Measurements from ENCODE around the gene FLT3LG.

FLT3LG gene

GRCh38 chr19:49435670-49436069 is 38.3 kb upstream of the FLT3LG start:
- TF ChIP-seq ZFX (IDR thresholded peaks at IDR 0.05; ENCODE audit: borderline replicate concordance): no peak
- TF ChIP-seq, protein P1, sequence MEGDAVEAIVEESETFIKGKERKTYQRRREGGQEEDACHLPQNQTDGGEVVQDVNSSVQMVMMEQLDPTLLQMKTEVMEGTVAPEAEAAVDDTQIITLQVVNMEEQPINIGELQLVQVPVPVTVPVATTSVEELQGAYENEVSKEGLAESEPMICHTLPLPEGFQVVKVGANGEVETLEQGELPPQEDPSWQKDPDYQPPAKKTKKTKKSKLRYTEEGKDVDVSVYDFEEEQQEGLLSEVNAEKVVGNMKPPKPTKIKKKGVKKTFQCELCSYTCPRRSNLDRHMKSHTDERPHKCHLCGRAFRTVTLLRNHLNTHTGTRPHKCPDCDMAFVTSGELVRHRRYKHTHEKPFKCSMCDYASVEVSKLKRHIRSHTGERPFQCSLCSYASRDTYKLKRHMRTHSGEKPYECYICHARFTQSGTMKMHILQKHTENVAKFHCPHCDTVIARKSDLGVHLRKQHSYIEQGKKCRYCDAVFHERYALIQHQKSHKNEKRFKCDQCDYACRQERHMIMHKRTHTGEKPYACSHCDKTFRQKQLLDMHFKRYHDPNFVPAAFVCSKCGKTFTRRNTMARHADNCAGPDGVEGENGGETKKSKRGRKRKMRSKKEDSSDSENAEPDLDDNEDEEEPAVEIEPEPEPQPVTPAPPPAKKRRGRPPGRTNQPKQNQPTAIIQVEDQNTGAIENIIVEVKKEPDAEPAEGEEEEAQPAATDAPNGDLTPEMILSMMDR (IDR thresholded peaks at IDR 0.05): no peak
- peak overlapping the region; percentile 51 for H3K27ac ChIP-seq

- TF ChIP-seq, protein P1 (IDR thresholded peaks at IDR 0.05): no peak
- TF ChIP-seq ZFX (IDR thresholded peaks at IDR 0.05; ENCODE audit: borderline replicate concordance): no peak
- H3K27ac ChIP-seq: no peak overlapping the region
Measured at GRCh38 chr19:49436381-49437017, 37.5 kb upstream of the FLT3LG start.

- no peak overlapping the region for H3K27ac ChIP-seq
- no peak for TF ChIP-seq ZFX (IDR thresholded peaks at IDR 0.05; ENCODE audit: borderline replicate concordance)
- TF ChIP-seq, protein P1 (IDR thresholded peaks at IDR 0.05): no peak
Measured at GRCh38 chr19:49437231-49437630, 36.8 kb upstream of the FLT3LG start.

DNA sequence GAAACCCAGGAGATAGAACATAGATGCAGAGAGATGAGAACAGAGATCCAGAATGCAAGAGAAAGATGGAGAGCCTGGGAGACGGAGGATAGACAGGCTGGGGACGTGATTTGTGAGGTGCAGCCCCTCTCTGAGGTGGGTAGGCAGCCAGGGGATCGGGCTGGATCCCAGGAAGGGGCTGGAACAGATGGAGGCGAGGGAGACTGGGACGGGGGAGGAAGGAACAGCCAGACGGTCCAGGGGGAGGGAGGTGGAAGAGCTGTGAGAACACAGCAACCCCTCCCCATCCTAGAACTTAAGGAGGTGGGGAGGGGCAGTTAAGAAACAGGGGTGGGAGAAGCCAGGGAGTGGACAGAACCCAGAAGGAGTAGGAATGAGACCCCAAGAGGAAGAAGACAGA is 35.8 kb upstream of the FLT3LG start:
- no peak for TF ChIP-seq ZFX (IDR thresholded peaks at IDR 0.05; ENCODE audit: borderline replicate concordance)
- TF ChIP-seq, protein P1 (IDR thresholded peaks at IDR 0.05): no peak
- H3K27ac ChIP-seq: no peak overlapping the region

DNA sequence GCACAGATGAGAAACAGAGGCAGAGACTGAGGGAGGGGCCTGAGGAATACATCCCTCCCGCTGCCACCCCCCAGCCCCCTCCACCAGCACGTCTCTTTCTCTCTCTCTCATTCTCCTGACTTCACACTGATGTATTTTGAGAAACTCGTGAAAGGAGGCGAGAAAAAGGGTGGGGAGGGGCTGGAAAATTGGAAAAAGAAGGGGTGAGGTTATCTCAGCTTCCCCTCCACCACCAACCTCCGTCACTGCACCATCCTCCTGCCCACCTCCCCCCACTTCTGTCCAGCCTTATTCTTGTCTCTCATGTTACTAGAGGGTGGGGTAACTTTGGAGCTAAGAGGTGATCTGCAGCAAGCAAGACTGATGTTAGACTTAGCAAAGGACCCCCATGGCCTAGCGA is 34.2 kb upstream of the FLT3LG start:
- H3K27ac ChIP-seq: no peak overlapping the region
- TF ChIP-seq, protein P1 (IDR thresholded peaks at IDR 0.05): no peak
- TF ChIP-seq ZFX (IDR thresholded peaks at IDR 0.05; ENCODE audit: borderline replicate concordance): no peak

DNA sequence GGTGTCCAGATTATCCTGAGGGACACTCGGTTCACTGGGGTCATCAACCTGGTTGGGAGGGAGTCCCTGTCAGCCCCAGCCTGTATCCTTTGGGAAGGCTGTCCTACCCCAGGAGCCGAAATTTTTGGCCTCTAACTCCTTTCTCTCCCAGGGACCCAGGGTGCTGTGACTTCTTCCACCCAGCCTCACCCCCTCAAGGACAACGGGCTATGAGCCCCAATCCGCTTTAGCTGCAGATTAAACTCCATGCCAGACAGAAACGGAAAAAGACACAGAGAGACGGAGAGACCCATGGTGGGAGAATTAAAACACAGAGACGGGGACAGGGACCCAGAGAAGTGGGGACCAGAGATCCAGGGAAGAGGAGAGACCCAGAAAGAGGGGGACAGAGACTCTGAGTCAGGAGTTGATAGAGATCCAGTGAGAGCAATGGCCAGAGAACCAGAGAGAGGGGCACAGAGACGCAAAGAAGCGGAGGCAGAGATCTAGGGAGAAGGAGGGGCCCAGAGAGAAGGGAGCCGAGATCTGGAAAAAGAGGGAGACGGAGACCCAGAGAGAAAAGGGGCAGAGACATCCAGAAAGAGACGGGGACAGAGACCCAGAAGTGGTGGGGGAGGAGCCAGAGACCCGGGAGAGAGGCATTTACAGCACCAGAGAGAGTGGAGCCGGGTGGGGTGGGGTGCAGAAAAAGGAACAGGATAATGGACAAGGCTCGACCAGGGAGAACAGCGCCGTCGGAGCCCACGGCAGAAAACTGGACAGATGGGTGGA is 33.4 kb upstream of the FLT3LG start:
- H3K27ac ChIP-seq: no peak overlapping the region
- TF ChIP-seq ZFX (IDR thresholded peaks at IDR 0.05; ENCODE audit: borderline replicate concordance): no peak

- TF ChIP-seq, protein P1 (IDR thresholded peaks at IDR 0.05): 0 out of 2 replicates have a peak, but pooled peaks have one; percentile 6
- TF ChIP-seq ZFX (IDR thresholded peaks at IDR 0.05; ENCODE audit: borderline replicate concordance): no peak
- peak within 1 kb of the TSS; percentile 95 for H3K27ac ChIP-seq
Measured at GRCh38 chr19:49441210-49441959, 32.6 kb upstream of the FLT3LG start, which contains the start of gene SLC17A7. SLC17A7 (minus strand) TSS chr19:49441527; CDS start chr19:49441379, 148 bp downstream.
